HG03025 (cell line): Measurements from ENCODE around the gene NFKB1.
A peak's percentile ranks its signal among the peaks of the same experiment; 100 is the strongest.

Experiments used
- ATAC-seq: cut with Tn5 transposase; IDR thresholded peaks from one replicate; pipeline ENCODE4 v1.9.1; 2021; ENCODE audit warnings: mild to moderate bottlenecking, moderate library complexity; ENCODE audit not compliant: unreplicated experiment, low FRiP score

NFKB1 gene

DNA sequence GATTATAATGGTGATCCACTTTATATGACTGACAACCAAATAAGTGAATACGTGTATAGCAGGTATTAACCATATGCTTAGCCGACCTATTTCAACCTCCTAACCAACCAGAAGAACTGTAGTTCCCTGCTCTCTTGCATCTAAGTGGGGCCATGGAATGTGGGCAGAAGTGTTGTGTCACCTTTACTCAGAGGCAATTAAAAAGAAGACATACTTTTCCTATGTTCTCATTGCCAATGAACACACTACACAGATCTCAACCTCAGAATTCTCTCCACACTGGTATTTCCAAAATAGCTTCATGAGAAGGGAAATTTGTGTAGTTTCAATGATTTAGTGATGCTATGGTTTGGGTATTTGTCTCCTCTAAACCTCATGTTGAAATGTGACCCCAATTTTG lies 3.2 kb upstream of the NFKB1 start:
- ATAC-seq, result no peak

- ATAC-seq, result no peak
Measured at GRCh38 chr4:102500352-102500695, 835 bp upstream of the NFKB1 start.

DNA sequence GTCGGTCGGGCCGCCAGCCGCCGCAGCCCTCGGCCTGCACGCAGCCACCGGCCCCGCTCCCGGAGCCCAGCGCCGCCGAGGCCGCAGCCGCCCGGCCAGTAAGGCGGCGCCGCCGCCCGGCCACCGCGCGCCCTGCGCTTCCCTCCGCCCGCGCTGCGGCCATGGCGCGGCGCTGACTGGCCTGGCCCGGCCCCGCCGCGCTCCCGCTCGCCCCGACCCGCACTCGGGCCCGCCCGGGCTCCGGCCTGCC lies 213 bp downstream of the NFKB1 start:
- ATAC-seq, result peak; percentile 30

DNA sequence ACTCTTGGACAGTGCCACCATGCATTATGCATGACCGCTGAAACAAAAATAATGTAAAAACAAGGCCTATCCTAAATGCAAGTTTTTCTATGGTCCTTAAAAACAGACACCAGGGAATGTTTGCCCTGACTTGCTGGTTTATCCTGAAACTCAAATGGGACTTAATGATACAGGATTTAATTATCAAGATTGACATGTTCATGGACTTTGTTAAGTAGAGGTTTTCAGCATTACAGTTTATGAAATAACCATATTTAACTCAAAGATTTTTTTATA lies 1.3 kb downstream of the NFKB1 start:
- ATAC-seq, result no peak

GRCh38 chr4:102503301-102503746 lies 2.2 kb downstream of the NFKB1 start:
- no peak for ATAC-seq

- no peak for ATAC-seq
Measured at GRCh38 chr4:102503831-102504786, 3.0 kb downstream of the NFKB1 start.

GRCh38 chr4:102504941-102505340 lies 3.8 kb downstream of the NFKB1 start:
- ATAC-seq, result no peak

GRCh38 chr4:102505708-102506107 lies 4.5 kb downstream of the NFKB1 start:
- ATAC-seq, result no peak

DNA sequence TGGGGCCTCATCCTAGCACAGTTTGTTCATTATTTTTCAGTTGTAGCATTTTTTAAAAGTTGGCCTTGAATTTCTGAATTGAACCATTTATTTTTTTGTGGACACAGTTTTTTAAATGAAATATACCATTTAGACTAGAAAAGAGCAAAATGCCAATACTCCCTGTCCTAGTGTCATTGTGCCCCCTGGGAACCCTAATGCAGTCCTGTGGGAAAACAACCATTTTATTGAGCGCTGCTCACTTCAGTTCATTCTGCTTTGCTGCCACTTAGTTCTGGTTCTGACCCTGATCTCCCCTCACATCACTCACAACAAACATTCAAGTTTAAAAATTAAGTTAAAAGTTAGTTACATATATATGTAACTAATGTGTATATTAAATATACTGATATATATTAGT lies 5.4 kb downstream of the NFKB1 start:
- no peak for ATAC-seq

GRCh38 chr4:102511830-102512605 lies 10.9 kb downstream of the NFKB1 start:
- ATAC-seq, result no peak

GRCh38 chr4:102514298-102514964 lies 13.3 kb downstream of the NFKB1 start:
- no peak for ATAC-seq

DNA sequence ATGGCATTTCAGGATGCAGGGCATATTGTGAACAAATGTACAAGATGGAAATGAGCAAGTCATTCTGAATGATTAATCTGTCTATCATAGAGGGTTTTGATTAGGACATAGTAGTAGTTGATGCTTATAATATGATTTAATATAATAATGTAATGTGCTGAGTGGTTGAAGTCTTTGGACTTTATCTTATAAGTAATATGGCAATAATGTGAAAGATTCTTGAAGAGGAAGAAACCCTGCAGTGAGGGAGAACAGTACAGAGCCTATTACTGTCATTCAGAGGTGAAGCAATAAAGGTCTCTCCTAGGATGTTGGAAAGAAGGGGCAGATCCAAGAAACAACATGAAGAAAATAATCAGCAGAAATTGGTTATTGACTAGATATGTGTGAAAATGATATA lies 16.6 kb downstream of the NFKB1 start:
- no peak for ATAC-seq

GRCh38 chr4:102518703-102519131 lies 17.6 kb downstream of the NFKB1 start:
- no peak for ATAC-seq

DNA sequence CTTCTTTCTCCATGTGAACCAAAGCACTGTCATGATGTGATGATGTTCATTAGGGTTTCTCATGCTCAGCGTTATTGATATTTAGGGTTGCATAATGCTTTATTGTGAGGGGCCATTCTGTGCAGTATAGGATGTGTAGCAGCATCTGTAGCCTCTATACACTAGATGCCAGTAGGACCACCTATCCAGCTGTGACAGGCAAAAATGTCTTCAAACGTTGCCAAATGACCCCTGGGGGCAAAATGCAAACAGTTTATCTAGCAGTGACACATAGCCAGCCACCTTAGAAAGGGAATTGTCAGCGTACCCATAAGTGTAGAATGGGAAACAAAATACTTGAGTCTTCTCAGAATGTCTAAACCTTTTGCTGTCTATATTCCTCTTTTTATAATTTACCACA lies 18.8 kb downstream of the NFKB1 start:
- no peak for ATAC-seq

GRCh38 chr4:102521570-102521969 lies 20.4 kb downstream of the NFKB1 start:
- no peak for ATAC-seq

- ATAC-seq, result no peak
Measured at GRCh38 chr4:102522031-102522440, 20.9 kb downstream of the NFKB1 start.

DNA sequence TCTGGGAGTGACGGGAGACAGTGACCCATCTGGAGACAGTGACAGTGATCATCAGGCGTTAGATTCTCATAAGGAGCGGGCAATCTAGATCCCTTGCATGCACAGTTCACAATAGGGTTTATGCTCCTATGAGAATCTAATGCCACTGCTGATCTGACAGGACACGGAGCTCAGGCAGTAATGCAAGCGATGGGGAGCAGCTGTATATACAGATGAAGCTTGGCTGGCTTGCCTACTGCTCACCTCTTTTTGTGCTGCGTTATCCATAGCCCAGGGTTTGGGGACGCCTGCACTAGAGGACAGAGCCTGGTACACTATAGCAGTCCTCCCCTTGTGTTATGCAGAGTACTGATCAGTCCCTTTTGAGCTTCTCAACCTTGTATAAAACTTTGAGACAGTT lies 23.5 kb downstream of the NFKB1 start:
- no peak for ATAC-seq

- no peak for ATAC-seq
Measured at GRCh38 chr4:102525097-102525496, 23.9 kb downstream of the NFKB1 start.

GRCh38 chr4:102525504-102525903 lies 24.3 kb downstream of the NFKB1 start:
- no peak for ATAC-seq

DNA sequence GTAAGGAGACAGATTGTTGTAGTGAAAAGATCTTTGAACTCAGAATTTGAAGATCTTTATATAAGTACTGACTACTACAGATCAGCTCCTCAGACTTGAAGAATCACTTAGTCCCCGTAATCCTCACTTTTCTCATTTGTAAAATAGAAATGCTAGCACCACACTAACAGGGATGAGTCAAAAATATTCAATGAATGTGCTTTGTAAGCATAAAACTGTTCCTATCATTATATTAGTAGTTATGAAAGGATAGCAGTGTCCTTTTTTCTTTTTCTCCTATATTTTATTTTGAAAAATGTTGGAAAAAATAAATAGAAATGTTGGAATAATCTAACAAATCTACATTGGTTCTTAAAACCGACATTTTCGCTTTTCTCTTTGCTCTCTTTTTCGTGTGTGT lies 25.4 kb downstream of the NFKB1 start:
- no peak for ATAC-seq

GRCh38 chr4:102527695-102528283 lies 26.6 kb downstream of the NFKB1 start:
- no peak for ATAC-seq
